Loucy (cell line): Measurements from ENCODE around the gene PITPNB.

ENCODE experiments used
- H2AFZ ChIP-seq: fragments of 200-600 bp; sonication (generic); 2 replicates; pipeline ENCODE4 v1.6.0; 2016; ENCODE audit warnings: antibody characterized with exemption, mild to moderate bottlenecking, low read length, moderate library complexity
- H3F3A ChIP-seq: fragments of 200-600 bp; 2 replicates; pipeline ENCODE4 v1.6.0; 2016; ENCODE audit warnings: antibody characterized with exemption, low read depth, mild to moderate bottlenecking
- H3K27me3 ChIP-seq: fragments of 200-600 bp; sonication (generic); 2 replicates; pipeline ENCODE4 v1.6.1; 2014; ENCODE audit warnings: low read length, mild to moderate bottlenecking; ENCODE audit not compliant: insufficient read depth, poor library complexity, severe bottlenecking
- H3K36me3 ChIP-seq: fragments of 200-600 bp; sonication (generic); 2 replicates; pipeline ENCODE4 v1.6.1; 2016; ENCODE audit warnings: low read length; ENCODE audit not compliant: insufficient read depth
- H3K4me1 ChIP-seq: fragments of 200-600 bp; sonication (generic); 2 replicates; pipeline ENCODE4 v1.5.1; 2014; ENCODE audit warnings: low read length, mild to moderate bottlenecking; ENCODE audit not compliant: insufficient read depth, poor library complexity, severe bottlenecking
- H3K4me2 ChIP-seq: fragments of 200-600 bp; sonication (generic); 2 replicates; pipeline ENCODE4 v1.6.0; 2014; ENCODE audit warnings: antibody characterized with exemption, low read length, low read depth, mild to moderate bottlenecking; ENCODE audit not compliant: poor library complexity, severe bottlenecking
- H3K4me3 ChIP-seq: fragments of 200-600 bp; sonication (generic); 2 replicates; pipeline ENCODE4 v1.5.1; 2014; ENCODE audit warnings: low read length, mild to moderate bottlenecking, mixed read lengths; ENCODE audit not compliant: poor library complexity, severe bottlenecking
- H3K79me2 ChIP-seq: fragments of 200-600 bp; sonication (generic); 2 replicates; pipeline ENCODE4 v1.6.1; 2014; ENCODE audit warnings: low read length; ENCODE audit not compliant: insufficient read depth
- H3K9ac ChIP-seq: fragments of 200-600 bp; sonication (generic); 2 replicates; pipeline ENCODE4 v1.6.0; 2014; ENCODE audit warnings: mild to moderate bottlenecking, low read depth, low read length, moderate library complexity; ENCODE audit not compliant: poor library complexity, severe bottlenecking
- H3K9me2 ChIP-seq: fragments of 200-600 bp; sonication (generic); replicated peaks from 2 replicates; pipeline ENCODE4 v1.6.1; 2016; ENCODE audit warnings: low read depth, low read length, mixed read lengths
- H3K9me3 ChIP-seq: fragments of 200-600 bp; sonication (generic); 2 replicates; pipeline ENCODE4 v1.6.1; 2014; ENCODE audit warnings: mild to moderate bottlenecking, antibody characterized with exemption, low read length, low read depth; ENCODE audit not compliant: insufficient read depth
- H4K20me1 ChIP-seq: fragments of 200-600 bp; sonication (generic); 2 replicates; pipeline ENCODE4 v1.6.0; 2014; ENCODE audit warnings: antibody characterized with exemption, low read length, mild to moderate bottlenecking; ENCODE audit not compliant: insufficient read depth, poor library complexity, severe bottlenecking
- EZH2phosphoT487 ChIP-seq: fragments of 200-600 bp; IDR thresholded peaks from 2 replicates; pipeline ENCODE4 v1.6.1; 2018; ENCODE audit warnings: antibody characterized with exemption, mild to moderate bottlenecking, moderate library complexity, borderline replicate concordance
- TF ChIP-seq, protein P1 (sequence below): fragments of 200-600 bp; sonication (generic); conservative IDR thresholded peaks from 2 replicates; pipeline ENCODE4 v1.5.1; 2014; ENCODE audit warnings: mild to moderate bottlenecking, antibody characterized with exemption, low read length

The PITPNB gene

GRCh38 chr22:27871306-27872014 lies 47.6 kb downstream of the PITPNB start:
- Histone ChIP-seq H2AFZ (no peak overlapping the region), H3K4me3 (no peak overlapping the region), H3K79me2 (peaks cover 29% of the 10 kb centered on the region; the same call in 1 of the 2 replicates), H4K20me1 (peaks cover 12% of the 10 kb centered on the region), H3K27me3 (no peaks in the 10 kb centered on the region), H3K9ac (no peak overlapping the region), H3K4me2 (no peak overlapping the region), H3F3A (no peaks in the 10 kb centered on the region), H3K9me3 (no peaks in the 10 kb centered on the region), H3K36me3 (peaks cover 68% of the 10 kb centered on the region; the same call in 1 of the 2 replicates), H3K4me1 (peaks cover 8% of the 10 kb centered on the region), H3K9me2 (no peaks in the 10 kb centered on the region)
- TF ChIP-seq, protein P1, sequence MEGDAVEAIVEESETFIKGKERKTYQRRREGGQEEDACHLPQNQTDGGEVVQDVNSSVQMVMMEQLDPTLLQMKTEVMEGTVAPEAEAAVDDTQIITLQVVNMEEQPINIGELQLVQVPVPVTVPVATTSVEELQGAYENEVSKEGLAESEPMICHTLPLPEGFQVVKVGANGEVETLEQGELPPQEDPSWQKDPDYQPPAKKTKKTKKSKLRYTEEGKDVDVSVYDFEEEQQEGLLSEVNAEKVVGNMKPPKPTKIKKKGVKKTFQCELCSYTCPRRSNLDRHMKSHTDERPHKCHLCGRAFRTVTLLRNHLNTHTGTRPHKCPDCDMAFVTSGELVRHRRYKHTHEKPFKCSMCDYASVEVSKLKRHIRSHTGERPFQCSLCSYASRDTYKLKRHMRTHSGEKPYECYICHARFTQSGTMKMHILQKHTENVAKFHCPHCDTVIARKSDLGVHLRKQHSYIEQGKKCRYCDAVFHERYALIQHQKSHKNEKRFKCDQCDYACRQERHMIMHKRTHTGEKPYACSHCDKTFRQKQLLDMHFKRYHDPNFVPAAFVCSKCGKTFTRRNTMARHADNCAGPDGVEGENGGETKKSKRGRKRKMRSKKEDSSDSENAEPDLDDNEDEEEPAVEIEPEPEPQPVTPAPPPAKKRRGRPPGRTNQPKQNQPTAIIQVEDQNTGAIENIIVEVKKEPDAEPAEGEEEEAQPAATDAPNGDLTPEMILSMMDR: no peak
- TF ChIP-seq EZH2phosphoT487: no peak

GRCh38 chr22:27870234-27871191 lies 48.5 kb downstream of the PITPNB start:
- peaks cover 76% of the 10 kb centered on the region; the same call in 1 of the 2 replicates for H3K36me3 ChIP-seq

GRCh38 chr22:27868732-27869282 lies 50.2 kb downstream of the PITPNB start:
- Histone ChIP-seq H3K79me2 (peaks cover 11% of the 10 kb centered on the region; the same call in 1 of the 2 replicates), H3K4me3 (no peak overlapping the region), H3K36me3 (peaks cover 87% of the 10 kb centered on the region; the same call in 1 of the 2 replicates), H3K9me3 (no peaks in the 10 kb centered on the region), H3K4me1 (peaks cover 3% of the 10 kb centered on the region), H3K4me2 (no peak overlapping the region), H3K27me3 (no peaks in the 10 kb centered on the region), H4K20me1 (no peaks in the 10 kb centered on the region), H3K9me2 (no peaks in the 10 kb centered on the region), H3F3A (no peaks in the 10 kb centered on the region), H3K9ac (no peak overlapping the region), H2AFZ (no peak overlapping the region)
- TF ChIP-seq, protein P1: no peak
- no peak for TF ChIP-seq EZH2phosphoT487

More at GRCh38 chr22:27870234-27871191, 48.5 kb downstream of the PITPNB start:
- Histone ChIP-seq H2AFZ (no peak overlapping the region), H3K27me3 (no peaks in the 10 kb centered on the region), H3K4me3 (no peak overlapping the region), H3F3A (no peaks in the 10 kb centered on the region), H3K4me1 (peaks cover 3% of the 10 kb centered on the region), H4K20me1 (peaks cover 4% of the 10 kb centered on the region), H3K4me2 (no peak overlapping the region), H3K9ac (no peak overlapping the region), H3K9me3 (no peaks in the 10 kb centered on the region), H3K9me2 (no peaks in the 10 kb centered on the region), H3K79me2 (peaks cover 23% of the 10 kb centered on the region; the same call in 1 of the 2 replicates)
- TF ChIP-seq, protein P1: no peak
- no peak for TF ChIP-seq EZH2phosphoT487
